ENCODE results near the gene SPOCD1.
"Not testable (repeated sequence)": the region's sequence is repeated elsewhere in the genome, so short reads cannot be mapped to it uniquely, and the experiment has no call there.

SPOCD1 gene

GRCh38 chr1:31828926-31829690 is 13.3 kb upstream of the SPOCD1 start:
- no peak for DNase-seq (ENCODE audit: low read depth)

GRCh38 chr1:31828341-31828740 is 12.5 kb upstream of the SPOCD1 start:
- DNase-seq (ENCODE audit: low read depth): no peak

- DNase-seq (ENCODE audit: low read depth): no peak
Measured at GRCh38 chr1:31823780-31824179, 8.0 kb upstream of the SPOCD1 start.

- no peak for DNase-seq (ENCODE audit: low read depth)
Measured at GRCh38 chr1:31822766-31823165, 6.9 kb upstream of the SPOCD1 start.

- not testable (repeated sequence) for DNase-seq (ENCODE audit: low read depth)
Measured at GRCh38 chr1:31820196-31820595, 4.4 kb upstream of the SPOCD1 start.

- DNase-seq (ENCODE audit: low read depth): no peak
Measured at GRCh38 chr1:31818206-31818605, 2.4 kb upstream of the SPOCD1 start.

- not testable (repeated sequence) for DNase-seq (ENCODE audit: low read depth)
Measured at GRCh38 chr1:31816947-31817346, 1.1 kb upstream of the SPOCD1 start.

- not testable (repeated sequence) for DNase-seq (ENCODE audit: low read depth)
Measured at GRCh38 chr1:31816501-31816900, 679 bp upstream of the SPOCD1 start.

GRCh38 chr1:31815307-31815645 is 546 bp downstream of the SPOCD1 start:
- DNase-seq (ENCODE audit: low read depth): no peak

- DNase-seq (ENCODE audit: low read depth): no peak
Measured at GRCh38 chr1:31814631-31815306, 1.1 kb downstream of the SPOCD1 start.

GRCh38 chr1:31814041-31814511 is 1.7 kb downstream of the SPOCD1 start:
- DNase-seq (ENCODE audit: low read depth): no peak

GRCh38 chr1:31812158-31812829 is 3.5 kb downstream of the SPOCD1 start:
- no peak for DNase-seq (ENCODE audit: low read depth)

GRCh38 chr1:31811605-31812004 is 4.2 kb downstream of the SPOCD1 start:
- DNase-seq (ENCODE audit: low read depth): no peak

GRCh38 chr1:31809698-31810097 is 6.1 kb downstream of the SPOCD1 start:
- DNase-seq (ENCODE audit: low read depth): no peak

- no peak for DNase-seq (ENCODE audit: low read depth)
Measured at GRCh38 chr1:31807273-31808048, 8.4 kb downstream of the SPOCD1 start.

- no peak for DNase-seq (ENCODE audit: low read depth)
Measured at GRCh38 chr1:31805318-31805717, 10.5 kb downstream of the SPOCD1 start.

- DNase-seq (ENCODE audit: low read depth): no peak
Measured at GRCh38 chr1:31804098-31804497, 11.7 kb downstream of the SPOCD1 start.

GRCh38 chr1:31803610-31804009 is 12.2 kb downstream of the SPOCD1 start:
- DNase-seq (ENCODE audit: low read depth): no peak

GRCh38 chr1:31802190-31803150 is 13.4 kb downstream of the SPOCD1 start:
- DNase-seq (ENCODE audit: low read depth): no peak

- DNase-seq (ENCODE audit: low read depth): no peak
Measured at GRCh38 chr1:31801458-31801857, 14.4 kb downstream of the SPOCD1 start.

- DNase-seq (ENCODE audit: low read depth): no peak
Measured at GRCh38 chr1:31800674-31800967, 15.2 kb downstream of the SPOCD1 start.
